ENCODE data around the gene BLMH. TPM values are rescaled to one million over a fixed set of nuclear protein-coding genes. Genes with fewer than 3 reads are reported as not detected.

BLMH gene
- total RNA-seq, 1 experiment from 2014 or later, result 20.7 TPM

Other genes starting within 250 kb of the BLMH start
- 34.3 and 37.9 TPM in 2 replicates for gene NSRP1, start 175.1 kb downstream of the BLMH start, total RNA-seq (2021)
- not detected in 2 replicates for gene SLC6A4, start 56.2 kb downstream of the BLMH start, total RNA-seq (2021)
- gene TMIGD1, start 42.1 kb upstream of the BLMH start, total RNA-seq (2021), result not detected in 2 replicates
- 44.7 and 55.0 TPM in 2 replicates for gene CPD, start 87.0 kb upstream of the BLMH start, total RNA-seq (2021)
- gene GOSR1, start 185.5 kb upstream of the BLMH start, total RNA-seq (2021), result 30.1 and 43.7 TPM in 2 replicates

Data from PC-9 (cell line).